HCT116 (cell line): Measurements from ENCODE around the gene ALDH1A1. TPM values are rescaled to one million over a fixed set of nuclear protein-coding genes. Genes with fewer than 3 reads are reported as not detected.

Source experiments
- ATAC-seq: fragments of 200-7000 bp; cut with Tn5 transposase; 2 replicates; pipeline ENCODE4 v1.9.1; 2020; ENCODE audit warnings: mild to moderate bottlenecking, moderate library complexity
- BruUV-seq: library from RNA; stranded (reverse); fragments of 400-500 nt; replicated peaks from 2 replicates; lab custom pipeline; 2021; lab: Mats Ljungman, UMichigan
- CTCF ChIA-PET: fragments of 300-600 bp; sonication (Branson Sonifier 250); formaldehyde crosslinking; loops from one replicate; lab custom pipeline; 2021; ENCODE audit warnings: antibody characterized with exemption; lab: Charles Lee
- POLR2A ChIA-PET: fragments of 300-600, 350-600 bp; sonication (Branson Sonifier 250); formaldehyde crosslinking; loops from one replicate; lab custom pipeline; 2021; ENCODE audit warnings: antibody characterized with exemption; lab: Charles Lee
- RAD21 ChIA-PET, 2 experiments: fragments of 300-600 bp; sonication (Branson Sonifier 250); formaldehyde crosslinking; loops; one replicate each; lab custom pipeline; 2023; ENCODE audit warnings: low total read pairs in 2 of 2; ENCODE audit not compliant: uncharacterized antibody in 2 of 2, unreplicated experiment in 2 of 2, low non-redundant PET in 1 of 2; lab: Charles Lee
- DNase-seq: peaks from one replicate; pipeline ENCODE4 v3.0.0-alpha.2; 2010; ENCODE audit warnings: low read depth, low spot score
- H2AFZ ChIP-seq: fragments of 200-600 bp; shearing (Covaris generic), sonication (generic); 2 replicates; pipeline ENCODE4 v1.6.1; 2017; ENCODE audit warnings: low read depth, mixed run types, mixed read lengths, antibody characterized with exemption, low read length; ENCODE audit not compliant: poor library complexity, severe bottlenecking
- H3K27ac ChIP-seq: 2 replicates; pipeline ENCODE4 v1.5.1; 2012; ENCODE audit warnings: low read depth, low read length
- H3K27me3 ChIP-seq: fragments of 200-600 bp; sonication (generic); 2 replicates; pipeline ENCODE4 v1.6.1; 2016; ENCODE audit warnings: mixed run types, low read length, mixed read lengths; ENCODE audit not compliant: insufficient read depth
- H3K36me3 ChIP-seq, 2 experiments: fragments of 200-500 bp in 1 of 2; fragments of 200-600 bp in 1 of 2; sonication (Bioruptor generic) in 1 of 2; sonication (generic) in 1 of 2; 2 replicates each; pipeline versions ENCODE4 v1.5.1 to v1.6.1; 2014 to 2016; ENCODE audit warnings: low read length in 2 of 2, inconsistent platforms in 1 of 2, mixed read lengths in 1 of 2, mixed run types in 1 of 2; ENCODE audit not compliant: insufficient read depth in 2 of 2, control insufficient read depth in 1 of 2
- H3K4me1 ChIP-seq, 2 experiments: fragments of 200-600 bp in 1 of 2; sonication (generic) in 1 of 2; 2 replicates each; pipeline versions ENCODE4 v1.5.1 to v1.6.1; 2012 to 2017; ENCODE audit warnings: low read length in 2 of 2, inconsistent platforms in 1 of 2, mild to moderate bottlenecking in 1 of 2, mixed read lengths in 1 of 2, mixed run types in 1 of 2, moderate library complexity in 1 of 2; ENCODE audit not compliant: insufficient read depth in 2 of 2, control insufficient read depth in 1 of 2
- H3K4me2 ChIP-seq: fragments of 200-600 bp; sonication (generic); 2 replicates; pipeline ENCODE4 v1.6.1; 2017; ENCODE audit warnings: mixed run types, low read length, mixed read lengths
- H3K4me3 ChIP-seq, 2 experiments: fragments of 200-600 bp in 1 of 2; sonication (generic) in 1 of 2; replicated peaks in 1 of 2; 2 replicates each; pipeline ENCODE4 v1.5.1; 2011 to 2016; ENCODE audit warnings: low read length in 2 of 2, control low read depth in 1 of 2, low read depth in 1 of 2, mild to moderate bottlenecking in 1 of 2, mixed read lengths in 1 of 2, mixed run types in 1 of 2
- H3K79me2 ChIP-seq: fragments of 200-600 bp; sonication (generic); 2 replicates; pipeline ENCODE4 v1.6.1; 2017; ENCODE audit warnings: mild to moderate bottlenecking, mixed run types, low read length, moderate library complexity, mixed read lengths; ENCODE audit not compliant: insufficient read depth
- H3K9ac ChIP-seq: fragments of 200-600 bp; sonication (generic); 2 replicates; pipeline ENCODE4 v1.6.1; 2016; ENCODE audit warnings: low read length, mixed read lengths
- H3K9me2 ChIP-seq: fragments of 200-600 bp; sonication (generic), shearing (Covaris generic); 2 replicates; pipeline ENCODE4 v1.6.1; 2017; ENCODE audit warnings: mixed run types, mild to moderate bottlenecking, moderate library complexity; ENCODE audit not compliant: insufficient read depth
- H3K9me3 ChIP-seq, 2 experiments: fragments of 200-500 bp in 1 of 2; fragments of 200-600 bp in 1 of 2; sonication (Bioruptor generic) in 1 of 2; sonication (generic) in 1 of 2; 2 replicates each; pipeline ENCODE4 v1.6.1; 2014 to 2017; ENCODE audit warnings: low read length in 2 of 2, mixed read lengths in 2 of 2, inconsistent platforms in 1 of 2, low read depth in 1 of 2, mild to moderate bottlenecking in 1 of 2, mixed run types in 1 of 2, moderate library complexity in 1 of 2; ENCODE audit not compliant: control insufficient read depth in 1 of 2, insufficient read depth in 1 of 2
- H4K20me1 ChIP-seq: fragments of 200-600 bp; sonication (generic), shearing (Covaris generic); 2 replicates; pipeline ENCODE4 v1.6.1; 2017; ENCODE audit warnings: mixed run types, mild to moderate bottlenecking, moderate library complexity; ENCODE audit not compliant: insufficient read depth
- ATF3 ChIP-seq: IDR thresholded peaks from 2 replicates; pipeline ENCODE4 v1.6.1; 2012
- CEBPB ChIP-seq: IDR thresholded peaks from 2 replicates; pipeline ENCODE4 v1.6.1; 2012; ENCODE audit warnings: low read depth
- EGR1 ChIP-seq: IDR thresholded peaks from 2 replicates; pipeline ENCODE4 v1.6.1; 2012; ENCODE audit warnings: low read depth
- EZH2 ChIP-seq: fragments of 200-600 bp; sonication (generic); IDR thresholded peaks from 2 replicates; pipeline ENCODE4 v1.6.1; 2017; ENCODE audit warnings: antibody characterized with exemption, mixed run types
- FOSL1 ChIP-seq: IDR thresholded peaks from 2 replicates; pipeline ENCODE4 v1.6.1; 2012; ENCODE audit warnings: low read depth
- JUND ChIP-seq: IDR thresholded peaks from 2 replicates; pipeline ENCODE4 v1.6.1; 2012
- POLR2AphosphoS5 ChIP-seq: IDR thresholded peaks from 2 replicates; pipeline ENCODE4 v1.6.1; 2011; ENCODE audit warnings: mild to moderate bottlenecking, low read depth, low read length, moderate library complexity
- RAD21 ChIP-seq: IDR thresholded peaks from 2 replicates; pipeline ENCODE4 v1.6.1; 2012; ENCODE audit warnings: low read depth, mild to moderate bottlenecking
- REST ChIP-seq: IDR thresholded peaks from 2 replicates; pipeline ENCODE4 v1.6.1; 2012; ENCODE audit warnings: low read depth
- YY1 ChIP-seq: IDR thresholded peaks from 2 replicates; pipeline ENCODE4 v1.6.1; 2011; ENCODE audit warnings: low read length, low read depth, moderate library complexity, mild to moderate bottlenecking; ENCODE audit not compliant: insufficient replicate concordance; ENCODE audit errors: extremely low read depth
- intact Hi-C: fragments of 100-400 bp; cut with micrococcal nuclease; formaldehyde crosslinking; loops from 2 replicates; pipeline ENCODE4 v1.10.0; 2022
- total RNA-seq: library from RNA; stranded (reverse); gene quantifications from one replicate; pipeline ENCODE4 v1.2.1, GENCODE V29; 2021; ENCODE audit not compliant: unreplicated experiment
- TF ChIP-seq, protein P1 (sequence below), 3 experiments: fragments of 200-600 bp in 1 of 3; sonication (generic) in 1 of 3; IDR thresholded peaks in 2 of 3; conservative IDR thresholded peaks in 1 of 3; 2 replicates each; pipeline ENCODE4 v1.5.1; 2012 to 2017; ENCODE audit warnings: low read depth in 2 of 3, low read length in 2 of 3, antibody characterized with exemption in 1 of 3, borderline replicate concordance in 1 of 3, control low read depth in 1 of 3, mild to moderate bottlenecking in 1 of 3, mixed read lengths in 1 of 3, mixed run types in 1 of 3, moderate library complexity in 1 of 3; ENCODE audit not compliant: insufficient read depth in 1 of 3
- TF ChIP-seq, protein P2 (sequence below): IDR thresholded peaks from 2 replicates; pipeline ENCODE4 v1.6.1; 2012

Gene ALDH1A1
- total RNA-seq, 1 experiment from 2014 or later, result 0.44 TPM

DNA sequence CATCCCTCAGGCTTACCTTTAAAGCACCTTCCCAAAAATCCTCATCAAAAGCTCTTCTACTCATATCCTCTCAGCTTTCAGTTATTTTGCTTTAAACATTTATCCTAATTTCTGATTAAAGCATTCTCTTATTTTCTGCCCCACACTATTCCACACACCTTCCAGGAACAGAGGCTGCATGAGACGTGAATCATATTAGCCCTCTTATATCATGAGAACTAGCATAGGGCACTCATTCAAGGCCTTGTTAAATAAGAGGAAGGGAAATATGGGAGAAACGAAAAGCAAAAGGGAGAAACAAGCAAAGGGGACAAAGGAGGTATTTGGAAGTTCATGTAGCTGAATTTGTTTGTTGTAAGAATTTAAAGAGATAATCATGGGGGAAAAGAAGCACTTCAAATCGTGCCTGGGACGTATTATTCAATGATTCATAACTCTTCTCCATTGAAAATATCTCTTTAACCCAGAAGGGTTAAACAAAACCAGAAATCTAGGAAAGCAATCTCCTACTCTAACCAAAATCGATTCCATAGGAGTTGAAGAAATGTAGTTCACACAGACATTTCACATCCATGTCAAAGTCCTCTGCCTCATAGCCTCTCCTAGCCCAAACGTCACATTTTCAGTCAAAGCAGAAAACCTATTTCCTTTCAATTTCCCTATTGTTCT is 4.1 kb downstream of the ALDH1A1 start:
- intact Hi-C loops, result no loop called here
- ATAC-seq (no peak), DNase-seq (no peak)
- Histone ChIP-seq H3K4me3 (no peak overlapping the region), H3K27me3 (peaks cover 38% of the 10 kb centered on the region), H3K27ac (no peak overlapping the region), H3K79me2 (no peaks in the 10 kb centered on the region), H4K20me1 (no peaks in the 10 kb centered on the region), H3K9ac (no peak overlapping the region), H3K9me2 (no peaks in the 10 kb centered on the region), H2AFZ (no peak overlapping the region), H3K4me2 (no peak overlapping the region), H3K4me1 (no peaks in the 10 kb centered on the region), H3K36me3 (no peaks in the 10 kb centered on the region), H3K9me3 (no peaks in the 10 kb centered on the region)
- ChIA-PET CTCF (no interaction called here), POLR2A (no interaction called here), RAD21 (no interaction called here)
- TF ChIP-seq ATF3 (no peak), JUND (no peak), EZH2 (no peak), YY1 (no peak)
- BruUV-seq, result no TSS peak

GRCh38 chr9:72947984-72948465 is 4.8 kb downstream of the ALDH1A1 start:
- H3K27me3 ChIP-seq, result peaks cover 38% of the 10 kb centered on the region
- ATAC-seq, result no peak
- H3K4me1 ChIP-seq, result no peaks in the 10 kb centered on the region
- BruUV-seq, result no TSS peak
- ChIA-PET RAD21 (no interaction called here), POLR2A (no interaction called here), CTCF (interaction anchor here (1.6 kb wide), 1 partner anchor 131 kb away, joined by 4 read pairs; no protein-coding TSS in a partner anchor)
- H3K79me2 ChIP-seq, result no peaks in the 10 kb centered on the region
- no peak overlapping the region for H3K27ac ChIP-seq
- no peaks in the 10 kb centered on the region for H3K9me3 ChIP-seq
- no peak overlapping the region for H3K9ac ChIP-seq
- H3K9me2 ChIP-seq, result no peaks in the 10 kb centered on the region
- no peak for DNase-seq
- H2AFZ ChIP-seq, result no peak overlapping the region
- H3K36me3 ChIP-seq, result no peaks in the 10 kb centered on the region
- H3K4me3 ChIP-seq, result no peak overlapping the region
- intact Hi-C loops, result no loop called here
- H4K20me1 ChIP-seq, result no peaks in the 10 kb centered on the region
- H3K4me2 ChIP-seq, result no peak overlapping the region
- TF ChIP-seq, protein P1, sequence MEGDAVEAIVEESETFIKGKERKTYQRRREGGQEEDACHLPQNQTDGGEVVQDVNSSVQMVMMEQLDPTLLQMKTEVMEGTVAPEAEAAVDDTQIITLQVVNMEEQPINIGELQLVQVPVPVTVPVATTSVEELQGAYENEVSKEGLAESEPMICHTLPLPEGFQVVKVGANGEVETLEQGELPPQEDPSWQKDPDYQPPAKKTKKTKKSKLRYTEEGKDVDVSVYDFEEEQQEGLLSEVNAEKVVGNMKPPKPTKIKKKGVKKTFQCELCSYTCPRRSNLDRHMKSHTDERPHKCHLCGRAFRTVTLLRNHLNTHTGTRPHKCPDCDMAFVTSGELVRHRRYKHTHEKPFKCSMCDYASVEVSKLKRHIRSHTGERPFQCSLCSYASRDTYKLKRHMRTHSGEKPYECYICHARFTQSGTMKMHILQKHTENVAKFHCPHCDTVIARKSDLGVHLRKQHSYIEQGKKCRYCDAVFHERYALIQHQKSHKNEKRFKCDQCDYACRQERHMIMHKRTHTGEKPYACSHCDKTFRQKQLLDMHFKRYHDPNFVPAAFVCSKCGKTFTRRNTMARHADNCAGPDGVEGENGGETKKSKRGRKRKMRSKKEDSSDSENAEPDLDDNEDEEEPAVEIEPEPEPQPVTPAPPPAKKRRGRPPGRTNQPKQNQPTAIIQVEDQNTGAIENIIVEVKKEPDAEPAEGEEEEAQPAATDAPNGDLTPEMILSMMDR (IDR thresholded peaks at IDR 0.05 in 2 of 3, conservative IDR thresholded peaks at IDR 0.05 in 1 of 3; ENCODE audit: borderline replicate concordance in 1 of 3, insufficient read depth in 1 of 3, low read depth in 2 of 3, low read length in 2 of 3), result no peak
- TF ChIP-seq EGR1, result no peak
- TF ChIP-seq, protein P2, sequence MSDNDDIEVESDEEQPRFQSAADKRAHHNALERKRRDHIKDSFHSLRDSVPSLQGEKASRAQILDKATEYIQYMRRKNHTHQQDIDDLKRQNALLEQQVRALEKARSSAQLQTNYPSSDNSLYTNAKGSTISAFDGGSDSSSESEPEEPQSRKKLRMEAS, result no peak
- TF ChIP-seq RAD21, result no peak
- TF ChIP-seq YY1, result no peak
- no peak for TF ChIP-seq FOSL1
- TF ChIP-seq ATF3, result no peak
- no peak for TF ChIP-seq JUND
- no peak for TF ChIP-seq CEBPB
- no peak for TF ChIP-seq POLR2AphosphoS5
- TF ChIP-seq REST, result no peak
